ENCODE measurements around the gene SCAMP5. TPM values are rescaled to one million over a fixed set of nuclear protein-coding genes. Genes with fewer than 3 reads are reported as not detected.

SCAMP5 gene
- polyA plus RNA-seq, 2 of the 4 experiments (the other 2 are of a cell fraction): 10.5 to 16.2 TPM

- FAIRE-seq (no peak), ATAC-seq (no peak), DNase-seq (ENCODE audit: low read depth in 1 of 2, low spot score in 1 of 2) (no peak)
- H3K9me3 ChIP-seq: no peaks in the 10 kb centered on the region
- no peak for TF ChIP-seq POLR2AphosphoS2 (conservative IDR thresholded peaks at IDR 0.05; ENCODE audit: low read length)
- WGBS (ENCODE audit: missing lambda C conversion rate): 89% methylated on average over 6 of the region's 6 CpGs
- no peak overlapping the region for H3K4me2 ChIP-seq
- H3K27ac ChIP-seq: no peak overlapping the region
- H3K4me1 ChIP-seq: peaks cover 16% of the 10 kb centered on the region
- no peak overlapping the region for H3K4me3 ChIP-seq
- POLR2A ChIA-PET: no interaction called here
- CTCF ChIA-PET: interaction anchor here (1.2 to 4.0 kb wide), 3 partner anchors 8 to 150 kb away, joined by 4 to 13 read pairs (median 10); partner anchors contain the start of gene C15orf39
These were observed 55.8 kb downstream of the SCAMP5 start for GRCh38 chr15:75051191-75051608.

GRCh38 chr15:75051711-75052110 is 56.3 kb downstream of the SCAMP5 start:
- Histone ChIP-seq H3K4me2 (no peak overlapping the region), H3K9me3 (no peaks in the 10 kb centered on the region), H3K27ac (no peak overlapping the region), H3K4me1 (peaks cover 11% of the 10 kb centered on the region), H3K4me3 (no peak overlapping the region)
- no peak for DNase-seq (ENCODE audit: low read depth in 1 of 2, low spot score in 1 of 2)
- WGBS (ENCODE audit: missing lambda C conversion rate): 98% methylated on average over 4 of the region's 4 CpGs
- CTCF ChIA-PET: interaction anchor here (0.7 to 4.0 kb wide), 4 partner anchors 9 to 150 kb away, joined by 4 to 13 read pairs (median 7); partner anchors contain the start of gene C15orf39
- ATAC-seq: no peak
- POLR2A ChIA-PET: no interaction called here
- TF ChIP-seq FOSL2 (IDR thresholded peaks at IDR 0.05): no peak
- TF ChIP-seq FOSL2 (CRISPR knock-in tag; IDR thresholded peaks at IDR 0.05): no peak
- no peak for TF ChIP-seq ESRRA (IDR thresholded peaks at IDR 0.05; ENCODE audit: borderline replicate concordance, low read length)
- no peak for TF ChIP-seq HOXB5 (CRISPR knock-in tag; IDR thresholded peaks at IDR 0.05)
- TF ChIP-seq RAD21 (conservative IDR thresholded peaks at IDR 0.05 in 1 of 2, IDR thresholded peaks at IDR 0.05 in 1 of 2): no peak
- TF ChIP-seq KDM1A (IDR thresholded peaks at IDR 0.05; ENCODE audit: low read depth): no peak
- no peak for TF ChIP-seq ZNF302 (CRISPR knock-in tag; IDR thresholded peaks at IDR 0.05)
- no peak for TF ChIP-seq NPAS2 (CRISPR knock-in tag; IDR thresholded peaks at IDR 0.05; ENCODE audit: borderline replicate concordance)
- TF ChIP-seq ZSCAN20 (CRISPR knock-in tag; IDR thresholded peaks at IDR 0.05): no peak
- TF ChIP-seq EHF (CRISPR knock-in tag; IDR thresholded peaks at IDR 0.05): no peak
- TF ChIP-seq MYC (IDR thresholded peaks at IDR 0.05; ENCODE audit: borderline replicate concordance, low read length): no peak
- TF ChIP-seq E2F6 (IDR thresholded peaks at IDR 0.05; ENCODE audit: borderline replicate concordance, low read depth): no peak
- TF ChIP-seq JUN (IDR thresholded peaks at IDR 0.05): no peak
- no peak for TF ChIP-seq JUNB (IDR thresholded peaks at IDR 0.05)
- FAIRE-seq: no peak

- DNase-seq (ENCODE audit: low read depth in 1 of 2, low spot score in 1 of 2) (no peak), ATAC-seq (no peak), FAIRE-seq (no peak)
- H3K27ac ChIP-seq: no peak overlapping the region
- ChIA-PET CTCF (interaction anchor here (0.8 to 4.0 kb wide), 4 partner anchors 9 to 255 kb away, joined by 3 to 13 read pairs (median 4); no protein-coding TSS in a partner anchor), POLR2A (no interaction called here)
- H3K4me3 ChIP-seq: no peak overlapping the region
- no peaks in the 10 kb centered on the region for H3K4me1 ChIP-seq
- no peak overlapping the region for H3K4me2 ChIP-seq
- 92% methylated on average over 5 of the region's 5 CpGs for WGBS (ENCODE audit: missing lambda C conversion rate)
- no peaks in the 10 kb centered on the region for H3K9me3 ChIP-seq
- no peak for TF ChIP-seq KDM1A (IDR thresholded peaks at IDR 0.05; ENCODE audit: low read depth)
- TF ChIP-seq ESRRA (IDR thresholded peaks at IDR 0.05; ENCODE audit: borderline replicate concordance, low read length): no peak
- TF ChIP-seq ZSCAN20 (CRISPR knock-in tag; IDR thresholded peaks at IDR 0.05): no peak
- no peak for TF ChIP-seq TP53 (CRISPR knock-in tag; IDR thresholded peaks at IDR 0.05)
- no peak for TF ChIP-seq HOXA7 (CRISPR knock-in tag; IDR thresholded peaks at IDR 0.05)
- TF ChIP-seq MAZ (IDR thresholded peaks at IDR 0.05; ENCODE audit: borderline replicate concordance, low read depth, low read length): no peak
- no peak for TF ChIP-seq ELK1 (IDR thresholded peaks at IDR 0.05; ENCODE audit: low read depth, low read length)
- TF ChIP-seq KDM5A (IDR thresholded peaks at IDR 0.05): no peak
- no peak for TF ChIP-seq ZFP36 (IDR thresholded peaks at IDR 0.05; ENCODE audit: borderline replicate concordance, partially characterized antibody)
- no peak for TF ChIP-seq MAX (IDR thresholded peaks at IDR 0.05)
- TF ChIP-seq HMGXB4 (CRISPR knock-in tag; IDR thresholded peaks at IDR 0.05; ENCODE audit: borderline replicate concordance): no peak
- no peak for TF ChIP-seq TFCP2L1 (CRISPR knock-in tag; IDR thresholded peaks at IDR 0.05)
- no peak for TF ChIP-seq PHF8 (IDR thresholded peaks at IDR 0.05; ENCODE audit: borderline replicate concordance, low read depth)
- TF ChIP-seq JUN (IDR thresholded peaks at IDR 0.05): no peak
- no peak for TF ChIP-seq ZNF302 (CRISPR knock-in tag; IDR thresholded peaks at IDR 0.05)
These were observed 57.8 kb downstream of the SCAMP5 start for GRCh38 chr15:75052972-75053747.

All from A549 (cell line).